Endothelial cell of hepatic sinusoid (primary cell): ENCODE measurements around the gene VCAM1.

Experiments used
- in situ Hi-C: cut with HindIII; loops from 2 replicates; pipeline ENCODE4 v1.10.0; 2017; ENCODE audit warnings: low sequenced_read_pairs

VCAM1 gene

GRCh38 chr1:100721526-100722207 is 2.1 kb downstream of the VCAM1 start:
- in situ Hi-C loops: no loop called here

- in situ Hi-C loops: no loop called here
These were observed 2.7 kb downstream of the VCAM1 start for GRCh38 chr1:100722221-100722620.

DNA sequence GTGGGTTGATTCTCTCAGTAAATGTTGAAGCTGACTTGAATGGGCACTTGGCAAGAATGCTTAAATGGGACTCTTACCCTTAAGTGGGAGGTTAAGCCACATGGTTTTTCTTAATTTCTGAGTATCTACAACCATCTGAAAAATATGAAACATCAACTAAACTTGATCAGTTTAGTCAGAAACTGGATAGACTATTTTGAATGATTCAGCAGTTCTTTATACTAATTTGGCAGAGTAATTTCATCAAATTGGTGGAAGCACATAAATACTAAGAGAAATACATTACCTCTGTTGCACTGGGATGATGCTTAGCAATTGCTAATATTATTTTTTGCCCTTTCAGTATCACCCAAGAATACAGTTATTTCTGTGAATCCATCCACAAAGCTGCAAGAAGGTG is 4.7 kb downstream of the VCAM1 start:
- in situ Hi-C loops: no loop called here

DNA sequence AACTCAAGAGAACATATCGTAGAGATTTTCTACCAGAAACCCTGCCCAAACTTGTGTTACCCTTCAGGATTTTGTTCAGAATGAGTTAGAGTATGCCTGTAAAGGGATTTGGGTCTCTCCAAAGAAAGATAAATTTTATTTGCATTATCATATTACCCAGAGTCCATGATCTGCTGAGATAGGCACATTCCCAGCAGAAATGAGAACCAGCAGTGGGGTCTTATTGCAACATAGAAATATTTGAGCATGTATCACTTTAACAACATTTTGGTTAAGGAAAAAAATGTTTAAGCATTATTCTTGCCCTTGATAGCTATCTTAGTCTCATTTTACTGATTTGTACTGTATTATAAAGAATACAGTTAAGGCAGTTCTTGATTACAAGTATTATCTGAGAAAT is 10.6 kb downstream of the VCAM1 start:
- in situ Hi-C loops: no loop called here

DNA sequence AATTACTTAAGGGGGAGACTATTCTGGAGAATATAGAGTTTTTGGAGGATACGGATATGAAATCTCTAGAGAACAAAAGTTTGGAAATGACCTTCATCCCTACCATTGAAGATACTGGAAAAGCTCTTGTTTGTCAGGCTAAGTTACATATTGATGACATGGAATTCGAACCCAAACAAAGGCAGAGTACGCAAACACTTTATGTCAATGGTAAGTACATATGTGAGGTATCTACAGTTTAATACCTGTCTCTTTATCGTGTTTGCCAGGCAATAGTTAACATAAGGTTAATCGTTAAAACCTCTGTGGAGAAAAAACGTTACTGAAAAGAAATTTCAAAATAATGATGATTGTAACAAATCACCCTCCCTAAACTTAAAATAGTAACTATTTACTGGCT is 11.8 kb downstream of the VCAM1 start:
- in situ Hi-C loops: no loop called here

DNA sequence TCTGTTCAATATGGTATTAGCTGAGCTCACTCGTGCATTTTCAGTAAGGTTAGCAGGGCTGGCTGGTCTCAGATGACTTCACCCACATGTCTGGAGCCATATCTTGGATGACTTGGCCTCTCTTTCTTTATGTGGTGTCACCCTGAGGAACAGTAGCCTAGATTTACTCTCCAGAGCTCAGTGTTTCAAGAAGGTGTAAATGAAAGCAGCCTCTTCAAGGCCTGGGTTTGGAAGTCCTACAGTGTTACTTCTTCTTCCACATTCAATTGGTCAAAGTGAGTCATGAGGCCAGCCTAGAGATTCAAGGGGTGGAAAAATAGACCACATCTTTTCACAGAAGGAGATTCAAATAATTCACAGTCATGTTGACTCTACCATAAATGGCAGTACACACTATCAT is 12.2 kb downstream of the VCAM1 start:
- in situ Hi-C loops: no loop called here

GRCh38 chr1:100734676-100735075 is 15.1 kb downstream of the VCAM1 start:
- in situ Hi-C loops: no loop called here

GRCh38 chr1:100735244-100735643 is 15.7 kb downstream of the VCAM1 start:
- in situ Hi-C loops: no loop called here

DNA sequence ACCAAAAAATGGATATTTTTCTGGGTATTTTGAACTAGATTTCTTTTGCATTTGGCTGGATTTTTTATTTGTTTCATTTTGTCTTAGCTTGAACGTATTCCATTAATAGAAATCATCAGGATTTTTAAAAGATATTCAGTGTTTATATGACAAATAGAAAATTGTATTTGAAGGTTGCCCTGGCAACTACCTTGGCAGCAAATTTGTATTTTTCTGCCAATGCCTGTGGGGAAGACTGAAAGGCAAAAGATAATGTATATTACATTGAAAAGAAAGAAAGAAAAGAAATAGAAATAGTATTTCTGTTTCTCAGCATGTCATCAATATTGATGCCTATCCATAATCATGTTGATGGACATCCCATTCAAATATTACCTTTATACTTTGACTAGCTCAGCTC is 16.8 kb downstream of the VCAM1 start:
- in situ Hi-C loops: no loop called here

GRCh38 chr1:100736746-100737145 is 17.2 kb downstream of the VCAM1 start:
- in situ Hi-C loops: no loop called here

GRCh38 chr1:100746542-100746932 is 27.0 kb downstream of the VCAM1 start:
- in situ Hi-C loops: loop anchor here (5.0 kb wide), 1 partner anchor 36 kb away; no protein-coding TSS in a partner anchor

DNA sequence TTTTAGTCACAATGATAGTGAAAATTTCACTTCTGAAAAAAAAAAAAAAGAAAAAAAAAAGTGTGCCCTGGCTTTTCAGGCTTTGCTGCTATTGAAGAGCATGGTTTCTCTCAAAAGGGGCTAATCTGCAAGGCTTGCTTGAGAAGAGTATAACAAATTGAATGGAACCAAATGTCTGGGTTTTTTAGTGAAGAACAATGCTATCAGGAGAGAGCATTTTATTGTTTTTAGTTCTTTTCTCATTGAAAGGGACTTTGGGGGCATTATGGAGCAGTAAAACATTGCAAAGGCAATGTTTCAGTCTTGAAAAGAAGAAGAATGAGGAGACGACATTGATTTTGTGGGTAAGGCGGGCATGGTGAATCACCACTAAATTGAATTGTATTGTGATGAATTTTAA is 28.2 kb downstream of the VCAM1 start:
- in situ Hi-C loops: loop anchor here (5.0 kb wide), 1 partner anchor 35 kb away; no protein-coding TSS in a partner anchor

DNA sequence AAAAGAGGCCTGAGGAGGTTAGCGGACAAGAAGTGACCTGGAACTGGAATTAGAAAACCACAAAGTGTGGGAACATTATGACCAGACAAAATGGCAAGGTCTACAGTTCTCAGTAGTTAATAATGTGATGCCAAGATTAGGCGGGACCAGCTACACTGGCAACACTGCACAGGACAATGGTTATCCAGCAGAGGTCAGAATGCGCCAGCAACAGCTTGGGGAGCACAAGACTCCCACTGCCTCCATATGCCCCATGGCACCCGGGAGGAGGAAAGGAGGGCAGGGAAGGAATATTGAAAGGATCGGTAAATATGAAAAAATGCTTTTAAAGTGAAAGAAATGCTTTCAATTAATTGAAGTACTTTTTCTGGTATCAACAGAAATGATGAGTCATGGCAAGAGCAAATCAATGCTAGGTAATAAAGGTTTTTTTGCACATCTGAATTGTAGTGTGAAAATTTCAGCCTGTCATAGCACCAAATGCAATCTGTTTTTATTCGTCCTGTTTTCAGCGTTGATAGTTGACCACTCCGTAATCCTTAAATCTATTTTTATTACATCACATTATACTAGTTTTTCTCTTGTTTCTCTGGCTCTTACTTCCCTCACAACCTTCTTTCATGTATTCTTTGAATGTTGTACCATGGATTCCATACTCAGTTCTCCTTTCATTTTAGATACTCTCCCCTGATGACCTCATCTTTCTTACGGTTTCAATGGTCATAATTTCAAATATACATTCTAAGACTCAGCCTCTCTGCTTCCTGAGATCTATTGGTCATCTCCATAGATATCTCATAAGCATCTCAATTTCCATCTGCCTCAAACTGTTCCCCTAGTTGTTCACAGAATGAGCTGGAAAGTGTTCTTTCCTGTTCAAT is 30.7 kb downstream of the VCAM1 start:
- in situ Hi-C loops: loop anchor here (5.0 kb wide), 1 partner anchor 43 kb away; no protein-coding TSS in a partner anchor

- in situ Hi-C loops: loop anchor here (5.0 kb wide), 1 partner anchor 45 kb away; no protein-coding TSS in a partner anchor
These were observed 33.2 kb downstream of the VCAM1 start for GRCh38 chr1:100752791-100753190.

- in situ Hi-C loops: no loop called here
These were observed 38.4 kb downstream of the VCAM1 start for GRCh38 chr1:100757946-100758345.

GRCh38 chr1:100759188-100759587 is 39.6 kb downstream of the VCAM1 start:
- in situ Hi-C loops: no loop called here

DNA sequence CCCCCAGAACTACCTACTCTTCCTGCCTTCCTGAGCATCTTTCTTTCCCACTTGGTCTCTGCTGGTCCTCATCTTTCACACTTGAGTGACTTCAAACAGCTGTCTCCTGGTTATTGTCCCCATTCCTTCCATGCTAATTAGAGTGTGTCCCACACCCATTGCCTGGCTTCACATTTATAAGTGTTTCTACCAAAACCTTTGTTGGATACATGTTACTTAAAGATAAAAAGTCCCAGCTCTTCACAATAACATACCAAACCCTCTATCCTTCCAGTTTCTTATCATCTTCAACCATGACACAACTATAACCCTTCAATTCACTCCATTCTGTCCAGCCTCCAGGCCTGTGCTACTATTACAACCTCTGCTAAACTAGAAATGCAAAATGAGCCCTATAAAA is 41.0 kb downstream of the VCAM1 start:
- in situ Hi-C loops: no loop called here

DNA sequence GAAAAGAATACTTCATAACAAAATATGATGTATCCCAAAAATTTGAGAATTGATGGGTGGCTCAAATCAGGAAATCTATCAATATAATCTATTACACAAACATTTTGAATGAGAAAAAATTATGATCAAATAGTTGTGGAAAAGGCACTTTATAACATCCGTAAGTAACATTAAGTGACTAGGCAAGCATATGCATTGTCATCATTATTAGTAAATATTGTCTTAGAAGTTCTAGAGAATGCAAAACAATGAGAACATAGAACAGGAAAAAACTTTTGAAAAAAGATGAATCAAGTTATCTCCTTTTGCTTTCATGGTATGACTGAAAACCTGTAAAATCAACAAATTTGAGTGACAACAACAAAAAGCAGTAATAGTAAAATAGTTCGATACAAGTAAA is 42.9 kb downstream of the VCAM1 start:
- in situ Hi-C loops: no loop called here

DNA sequence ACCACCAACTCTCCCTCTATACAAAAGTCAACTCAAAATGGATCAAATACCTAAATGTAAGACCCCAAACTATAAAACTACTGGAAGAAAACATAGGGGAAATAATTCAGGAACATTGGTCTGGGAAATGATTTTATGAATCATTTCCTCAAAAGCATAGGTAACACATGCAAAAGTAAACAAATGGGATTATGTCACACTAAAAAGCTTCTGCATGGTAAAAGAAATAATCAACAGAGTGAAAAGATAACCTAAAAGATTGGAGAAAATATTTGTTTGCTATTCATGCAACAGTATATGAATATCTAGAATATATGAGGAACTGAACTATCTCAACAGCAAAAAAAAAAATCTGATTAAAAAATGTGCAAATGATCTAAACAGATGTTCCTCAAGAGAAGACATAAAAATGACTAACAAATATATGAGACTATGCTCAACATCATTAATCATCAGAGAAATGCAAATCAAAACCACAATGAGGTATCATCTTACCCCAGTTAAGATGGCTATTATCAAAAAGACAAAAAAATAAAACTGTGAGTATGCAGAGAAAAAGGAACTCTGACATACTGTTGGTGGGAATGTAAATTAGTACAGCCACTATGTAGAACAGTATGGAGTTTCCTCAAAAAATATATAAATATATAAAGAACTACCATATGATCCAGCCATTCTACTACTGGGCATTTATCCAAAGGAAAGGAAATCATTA is 47.8 kb downstream of the VCAM1 start:
- in situ Hi-C loops: no loop called here

DNA sequence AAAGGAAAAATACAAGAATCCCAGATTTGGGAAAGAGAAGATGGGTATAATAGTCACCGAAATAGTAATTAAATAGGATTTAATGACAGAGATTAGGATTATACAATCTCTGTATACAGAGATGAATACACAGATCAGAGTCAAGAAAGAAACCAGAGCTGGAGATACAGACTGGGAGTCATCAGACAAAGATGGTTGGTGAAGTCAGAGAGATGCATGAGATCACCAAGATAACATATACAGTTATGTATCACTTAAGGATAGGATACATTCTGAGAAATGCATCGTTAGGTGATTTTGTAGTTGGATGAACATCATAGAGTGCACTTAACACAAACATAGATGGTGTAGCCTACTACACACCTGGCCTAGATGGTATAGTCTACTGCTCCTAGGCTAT is 49.8 kb downstream of the VCAM1 start:
- in situ Hi-C loops: no loop called here

DNA sequence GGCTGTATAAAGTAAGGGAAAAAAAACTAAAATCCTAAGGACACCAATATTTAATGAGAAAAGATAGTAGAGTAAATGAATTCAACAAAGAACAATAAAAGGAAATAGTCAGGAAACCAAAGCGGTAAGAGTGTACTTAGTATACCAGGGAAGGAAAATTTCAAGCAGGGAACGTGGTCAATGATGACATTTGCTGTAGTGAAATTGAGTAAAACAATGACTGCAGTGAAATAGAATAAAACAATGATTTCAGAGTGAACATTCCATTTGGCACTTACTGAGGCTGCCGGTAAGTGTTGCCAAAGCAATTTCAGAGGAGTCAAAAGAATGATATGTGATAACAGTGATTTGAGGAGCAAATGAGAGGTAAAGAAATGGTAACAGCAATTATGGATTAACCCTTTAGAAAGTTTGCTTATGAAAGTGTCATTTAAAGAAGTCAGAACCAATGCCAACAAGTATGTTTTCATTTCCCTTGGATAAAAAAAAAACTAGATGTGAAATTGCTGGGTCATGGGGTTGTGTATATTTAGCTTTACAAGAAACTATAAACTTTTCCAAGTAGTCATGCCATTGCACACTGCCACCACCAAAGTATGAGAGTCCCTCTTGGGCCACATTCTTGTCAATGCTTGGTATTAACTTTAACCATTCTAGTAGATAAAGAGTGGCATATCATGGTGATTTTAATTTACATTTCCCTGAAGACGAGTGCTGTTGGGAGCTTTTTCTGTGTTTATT is 50.5 kb downstream of the VCAM1 start:
- in situ Hi-C loops: no loop called here
